DND-41 (cell line): ENCODE measurements around the gene TECPR1.

Experiments
- ATAC-seq: fragments of 200-7000 bp; cut with Tn5 transposase; 3 replicates; pipeline ENCODE4 v1.9.1; 2021; ENCODE audit warnings: low read depth; ENCODE audit not compliant: insufficient read depth
- DNase-seq: peaks from one replicate; pipeline ENCODE4 v3.0.0-alpha.2; 2020
- H2AFZ ChIP-seq: 2 replicates; pipeline ENCODE4 v1.6.0; 2012; ENCODE audit warnings: low read depth, low read length
- H3K27ac ChIP-seq: 2 replicates; pipeline ENCODE4 v1.5.1; 2012; ENCODE audit warnings: low read length, inconsistent platforms
- H3K27me3 ChIP-seq: fragments of 200-600 bp; sonication (generic); 2 replicates; pipeline ENCODE4 v1.6.0; 2012; ENCODE audit warnings: low read length, mild to moderate bottlenecking, inconsistent platforms; ENCODE audit not compliant: insufficient read depth, poor library complexity
- H3K36me3 ChIP-seq: 2 replicates; pipeline ENCODE4 v1.5.1; 2012; ENCODE audit warnings: low read length, inconsistent platforms; ENCODE audit not compliant: insufficient read depth
- H3K4me1 ChIP-seq: 2 replicates; pipeline ENCODE4 v1.5.1; 2012; ENCODE audit warnings: mild to moderate bottlenecking, low read length; ENCODE audit not compliant: insufficient read depth
- H3K4me2 ChIP-seq: 2 replicates; pipeline ENCODE4 v1.6.0; 2012; ENCODE audit warnings: mild to moderate bottlenecking, moderate library complexity, low read length, inconsistent platforms; ENCODE audit not compliant: insufficient read depth
- H3K4me3 ChIP-seq, 2 experiments: fragments of 200-600 bp in 1 of 2; shearing (Covaris generic) in 1 of 2; 2 replicates each; pipeline ENCODE4 v1.5.1; 2012 to 2016; ENCODE audit warnings: inconsistent platforms in 2 of 2, low read length in 2 of 2, mild to moderate bottlenecking in 2 of 2, low read depth in 1 of 2, moderate library complexity in 1 of 2
- H3K79me2 ChIP-seq: 2 replicates; pipeline ENCODE4 v1.6.0; 2012; ENCODE audit warnings: low read length, inconsistent platforms; ENCODE audit not compliant: insufficient read depth
- H3K9ac ChIP-seq: 2 replicates; pipeline ENCODE4 v1.6.0; 2012; ENCODE audit warnings: low read depth, mild to moderate bottlenecking, inconsistent platforms, low read length, moderate library complexity
- H3K9me3 ChIP-seq: 2 replicates; pipeline ENCODE4 v1.5.1; 2012; ENCODE audit warnings: low read length, moderate library complexity, mild to moderate bottlenecking, inconsistent platforms; ENCODE audit not compliant: insufficient read depth, severe bottlenecking
- H4K20me1 ChIP-seq: 2 replicates; pipeline ENCODE4 v1.6.0; 2012; ENCODE audit warnings: low read length; ENCODE audit not compliant: insufficient read depth
- EZH2 ChIP-seq: IDR thresholded peaks from 3 replicates; pipeline ENCODE4 v1.6.1; 2012; ENCODE audit warnings: borderline replicate concordance, low read depth, mild to moderate bottlenecking, moderate library complexity, low read length, inconsistent platforms; ENCODE audit not compliant: severe bottlenecking
- TF ChIP-seq, protein P1 (sequence below): IDR thresholded peaks from 2 replicates; pipeline ENCODE4 v1.5.1; 2012; ENCODE audit warnings: borderline replicate concordance, low read length, moderate library complexity, mild to moderate bottlenecking; ENCODE audit not compliant: poor library complexity, severe bottlenecking; ENCODE audit errors: extremely low read depth

Gene TECPR1

DNA sequence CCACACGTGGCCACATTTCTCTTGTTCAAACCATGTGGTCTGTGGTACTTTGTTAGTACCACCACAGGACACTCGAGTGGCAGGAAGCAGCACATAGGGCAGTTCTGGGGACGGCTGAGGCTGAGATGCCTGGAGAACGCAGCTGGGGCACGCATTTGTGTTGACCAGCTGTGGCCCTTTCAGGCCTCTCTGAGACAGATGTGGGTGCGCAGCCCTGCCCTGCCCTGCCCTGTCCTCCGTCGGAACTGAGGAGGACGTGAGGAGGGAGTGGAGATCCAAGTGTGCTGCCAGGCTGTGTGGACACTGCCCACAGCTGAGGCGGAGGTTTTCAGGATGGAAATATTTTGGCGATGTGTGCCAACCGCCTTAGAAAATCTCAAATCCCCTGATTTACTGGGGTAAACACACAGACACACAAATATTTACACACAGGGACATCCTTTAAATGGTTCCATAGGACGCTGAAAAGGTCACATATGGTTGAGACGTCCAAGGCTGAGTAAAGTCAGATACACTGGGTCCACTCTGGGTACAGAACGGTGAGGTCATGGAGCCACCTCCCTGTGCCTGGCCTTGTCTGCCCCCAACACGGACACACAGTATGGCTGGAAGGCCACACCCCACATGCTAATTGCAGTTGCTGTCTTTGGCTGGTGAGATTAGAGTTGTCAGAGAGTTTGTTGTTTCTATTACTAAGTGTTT is 26.0 kb downstream of the TECPR1 start:
- Histone ChIP-seq H3K4me2 (no peak overlapping the region), H3K9ac (no peak overlapping the region), H3K27ac (no peak overlapping the region), H4K20me1 (no peaks in the 10 kb centered on the region), H3K36me3 (peaks cover 29% of the 10 kb centered on the region), H3K27me3 (no peaks in the 10 kb centered on the region), H2AFZ (no peak overlapping the region), H3K79me2 (no peaks in the 10 kb centered on the region), H3K4me3 (no peak overlapping the region), H3K9me3 (no peaks in the 10 kb centered on the region), H3K4me1 (no peaks in the 10 kb centered on the region)
- ATAC-seq (no peak), DNase-seq (no peak)
- no peak for TF ChIP-seq EZH2
- TF ChIP-seq, protein P1, sequence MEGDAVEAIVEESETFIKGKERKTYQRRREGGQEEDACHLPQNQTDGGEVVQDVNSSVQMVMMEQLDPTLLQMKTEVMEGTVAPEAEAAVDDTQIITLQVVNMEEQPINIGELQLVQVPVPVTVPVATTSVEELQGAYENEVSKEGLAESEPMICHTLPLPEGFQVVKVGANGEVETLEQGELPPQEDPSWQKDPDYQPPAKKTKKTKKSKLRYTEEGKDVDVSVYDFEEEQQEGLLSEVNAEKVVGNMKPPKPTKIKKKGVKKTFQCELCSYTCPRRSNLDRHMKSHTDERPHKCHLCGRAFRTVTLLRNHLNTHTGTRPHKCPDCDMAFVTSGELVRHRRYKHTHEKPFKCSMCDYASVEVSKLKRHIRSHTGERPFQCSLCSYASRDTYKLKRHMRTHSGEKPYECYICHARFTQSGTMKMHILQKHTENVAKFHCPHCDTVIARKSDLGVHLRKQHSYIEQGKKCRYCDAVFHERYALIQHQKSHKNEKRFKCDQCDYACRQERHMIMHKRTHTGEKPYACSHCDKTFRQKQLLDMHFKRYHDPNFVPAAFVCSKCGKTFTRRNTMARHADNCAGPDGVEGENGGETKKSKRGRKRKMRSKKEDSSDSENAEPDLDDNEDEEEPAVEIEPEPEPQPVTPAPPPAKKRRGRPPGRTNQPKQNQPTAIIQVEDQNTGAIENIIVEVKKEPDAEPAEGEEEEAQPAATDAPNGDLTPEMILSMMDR: no peak

DNA sequence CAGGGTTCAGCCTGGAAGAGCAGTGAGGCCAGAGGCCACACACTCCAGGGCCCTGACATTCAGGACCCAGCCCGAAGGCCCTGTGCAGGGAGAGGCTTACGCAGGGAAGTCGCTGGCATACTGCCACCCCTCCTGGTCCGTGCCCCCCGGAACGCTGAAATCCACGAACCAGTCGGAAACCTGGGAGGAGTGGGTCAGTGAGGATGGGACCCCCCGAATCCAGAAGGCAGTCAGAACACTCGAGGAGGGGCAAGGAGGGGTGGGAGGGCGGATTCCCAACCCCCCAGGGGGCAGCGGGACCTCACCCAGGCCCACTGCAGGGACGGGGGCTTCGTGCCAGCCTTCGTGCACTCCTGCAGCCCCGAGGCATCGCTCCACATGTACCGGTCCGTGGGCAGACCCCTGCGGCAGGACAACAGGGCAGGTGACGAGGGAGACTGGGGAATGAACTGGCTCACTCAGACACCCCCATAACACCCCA is 27.3 kb downstream of the TECPR1 start:
- no peak overlapping the region for H3K4me3 ChIP-seq
- H3K27ac ChIP-seq: no peak overlapping the region
- no peak for ATAC-seq
- no peaks in the 10 kb centered on the region for H3K4me1 ChIP-seq
- H3K4me2 ChIP-seq: no peak overlapping the region
- no peak for TF ChIP-seq EZH2
- TF ChIP-seq, protein P1: no peak
- no peaks in the 10 kb centered on the region for H3K9me3 ChIP-seq
- no peaks in the 10 kb centered on the region for H4K20me1 ChIP-seq
- H3K36me3 ChIP-seq: peaks cover 24% of the 10 kb centered on the region
- no peak overlapping the region for H3K9ac ChIP-seq
- H3K27me3 ChIP-seq: no peaks in the 10 kb centered on the region
- H2AFZ ChIP-seq: no peak overlapping the region
- no peaks in the 10 kb centered on the region for H3K79me2 ChIP-seq
- no peak for DNase-seq

DNA sequence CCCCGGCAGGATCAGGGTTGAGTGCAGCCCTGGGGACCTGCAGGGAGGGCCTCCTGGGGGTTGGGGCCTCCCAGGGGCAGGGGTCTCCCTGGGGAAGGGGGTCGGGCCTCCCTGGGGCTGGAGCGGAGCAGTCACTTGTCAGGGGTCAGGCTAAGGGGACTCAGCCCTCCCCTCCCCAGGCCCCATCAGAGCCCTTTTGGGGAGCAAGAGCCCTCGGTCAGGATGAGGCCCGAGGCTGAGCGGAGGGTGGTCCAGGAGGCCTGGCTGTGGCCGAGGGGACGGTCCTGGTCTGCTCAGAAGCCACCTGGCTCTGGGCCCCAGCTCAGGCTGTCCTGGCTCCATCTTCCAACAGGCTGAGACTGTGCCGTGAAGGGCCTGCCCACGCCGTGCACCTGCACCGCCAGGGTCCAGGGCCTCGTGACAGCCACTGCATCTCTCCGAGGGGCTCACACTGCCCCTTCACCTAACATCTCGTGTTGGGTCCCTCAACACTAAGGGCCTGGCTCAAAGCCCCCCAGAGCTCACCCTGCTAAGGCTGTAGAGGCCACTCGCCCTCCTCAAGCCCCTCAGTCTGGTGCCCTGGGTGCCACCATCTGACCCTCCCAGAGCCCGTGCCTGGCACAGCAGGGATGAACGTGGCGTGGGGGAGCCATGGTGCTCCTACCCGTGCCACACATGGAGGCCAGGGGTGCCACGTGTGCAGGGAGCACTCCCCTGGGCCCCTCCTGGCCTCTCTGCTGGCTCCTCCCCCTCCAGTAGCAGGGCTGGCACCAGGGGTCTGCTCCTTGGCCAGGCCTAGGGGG is 27.9 kb downstream of the TECPR1 start:
- DNase-seq (no peak), ATAC-seq (no peak)
- Histone ChIP-seq H3K4me1 (no peaks in the 10 kb centered on the region), H3K79me2 (no peaks in the 10 kb centered on the region), H2AFZ (no peak overlapping the region), H3K27ac (no peak overlapping the region), H3K4me2 (no peak overlapping the region), H3K36me3 (peaks cover 24% of the 10 kb centered on the region), H3K27me3 (no peaks in the 10 kb centered on the region), H3K9ac (no peak overlapping the region), H3K4me3 (no peak overlapping the region), H4K20me1 (no peaks in the 10 kb centered on the region), H3K9me3 (no peaks in the 10 kb centered on the region)
- TF ChIP-seq, protein P1: no peak
- TF ChIP-seq EZH2: no peak
